GM10248 (cell line): Measurements from ENCODE around the gene OTUD4.

Source experiments
- CTCF ChIA-PET: fragments of 300-600 bp; sonication (Branson Sonifier 250); formaldehyde crosslinking; extraction: SDS; loops from one replicate; lab custom pipeline; 2021; ENCODE audit warnings: antibody characterized with exemption; lab: Yijun Ruan, JAX
- POLR2A ChIA-PET: fragments of 350-650 bp; sonication (Branson Sonifier 250); formaldehyde crosslinking; extraction: SDS; loops from one replicate; lab custom pipeline; 2020; ENCODE audit warnings: antibody characterized with exemption; lab: Yijun Ruan, JAX
- DNase-seq: peaks from one replicate; pipeline ENCODE4 v3.0.0; 2012; ENCODE audit errors: extremely low spot score
- CTCF ChIP-seq: IDR thresholded peaks from 2 replicates; pipeline ENCODE4 v1.5.1; 2012; ENCODE audit warnings: mild to moderate bottlenecking, low read depth; ENCODE audit errors: extremely low read depth, missing control alignments, control extremely low read depth

OTUD4 gene

DNA sequence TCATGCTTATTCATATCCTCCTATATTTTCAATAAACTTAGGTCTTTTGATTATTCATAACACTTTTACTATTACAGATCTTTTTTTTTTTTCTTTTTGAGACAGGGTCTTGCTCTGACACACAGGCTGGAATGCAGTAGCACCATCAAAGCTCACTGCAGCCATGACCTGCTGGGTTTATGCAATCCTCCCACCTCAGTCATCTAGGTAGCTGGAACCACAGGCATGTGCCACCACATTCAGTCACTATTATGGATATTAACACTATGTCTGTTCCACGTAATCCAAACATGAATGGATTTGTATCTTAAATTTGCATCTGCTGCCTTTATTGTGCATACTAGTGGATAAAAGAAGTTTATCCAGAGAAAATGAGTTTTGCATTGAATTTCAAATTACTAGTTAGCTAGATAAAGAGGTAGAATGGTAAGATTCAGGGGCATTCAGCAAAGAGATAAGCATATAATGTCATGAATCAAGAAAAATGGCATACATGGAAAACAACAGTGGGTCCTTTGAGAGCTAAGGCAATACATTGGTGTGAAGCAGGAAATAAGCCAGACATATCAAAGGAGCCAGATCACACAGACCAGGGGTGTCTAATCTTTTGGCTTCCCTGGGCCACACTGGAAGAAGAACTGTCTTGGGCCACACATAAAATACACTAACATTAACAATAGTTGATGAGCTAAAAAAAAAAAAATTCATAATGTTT, 96.3 kb downstream of the OTUD4 start:
- DNase-seq = no peak
- no peak for TF ChIP-seq CTCF
- ChIA-PET CTCF (interaction anchor here (0.9 to 2.6 kb wide), 5 partner anchors 9 to 83 kb away, joined by 3 to 15 read pairs (median 3); no protein-coding TSS in a partner anchor), POLR2A (no interaction called here)
